ENCODE data around the gene ANTXR1.

The ANTXR1 gene

DNA sequence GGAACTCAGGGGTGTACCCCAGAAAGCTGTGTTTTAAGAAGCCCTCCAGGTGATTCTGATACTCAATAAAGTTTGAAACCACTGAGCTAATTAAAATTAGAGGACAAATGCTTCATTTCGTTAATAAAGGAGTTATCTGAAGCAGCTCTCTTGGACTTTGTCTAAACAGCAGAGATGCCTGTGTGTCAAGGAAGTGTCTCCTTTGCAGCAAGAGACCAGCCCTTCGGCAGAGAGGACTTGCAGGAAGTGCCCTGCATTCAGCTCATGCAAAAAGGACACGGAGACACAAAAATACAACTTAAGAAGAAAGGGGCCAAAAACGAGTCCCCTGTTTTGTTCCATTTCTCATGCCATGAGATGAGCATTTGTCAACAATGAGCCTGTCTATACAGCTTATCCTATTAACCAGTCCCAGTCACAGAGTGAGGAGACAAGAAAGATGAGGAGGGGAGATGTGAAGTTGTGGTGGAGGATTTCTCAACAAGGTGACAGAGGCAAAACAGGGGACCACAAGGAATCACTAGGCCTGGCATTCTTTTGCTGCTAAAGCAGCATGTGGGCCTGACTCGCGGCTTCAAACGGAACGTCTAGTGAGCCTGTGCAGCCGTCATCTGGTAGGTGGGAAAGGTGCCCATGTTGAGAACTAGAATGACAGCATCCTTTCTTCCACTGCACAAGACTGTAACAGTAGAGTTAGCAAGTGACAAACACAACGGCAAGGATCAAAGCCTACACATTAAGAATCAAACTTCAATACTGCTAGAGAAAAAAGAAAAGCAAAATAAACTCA lies 152.3 kb downstream of the ANTXR1 start:
- Histone ChIP-seq H3K27me3 (ENCODE audit: insufficient read depth, low read length, poor library complexity, severe bottlenecking) (no peaks in the 10 kb centered on the region), H3K9me2 (replicated peaks; ENCODE audit: low read depth, low read length) (no peaks in the 10 kb centered on the region), H3F3A (ENCODE audit: low read depth) (no peaks in the 10 kb centered on the region), H3K9me3 (ENCODE audit: insufficient read depth, low read depth, low read length) (no peaks in the 10 kb centered on the region), H3K79me2 (ENCODE audit: insufficient read depth, low read length) (no peaks in the 10 kb centered on the region), H3K9ac (ENCODE audit: low read depth, low read length, poor library complexity, severe bottlenecking) (no peak overlapping the region), H4K20me1 (ENCODE audit: insufficient read depth, low read length, poor library complexity, severe bottlenecking) (no peaks in the 10 kb centered on the region), H3K36me3 (ENCODE audit: insufficient read depth, low read length) (peaks cover 3% of the 10 kb centered on the region; the same call in 1 of the 2 replicates), H3K4me2 (ENCODE audit: low read depth, low read length, poor library complexity, severe bottlenecking) (no peak overlapping the region), H3K4me1 (ENCODE audit: insufficient read depth, low read length, poor library complexity, severe bottlenecking) (peaks cover 7% of the 10 kb centered on the region), H3K4me3 (ENCODE audit: low read length, poor library complexity, severe bottlenecking) (no peak overlapping the region), H2AFZ (ENCODE audit: low read length) (no peak overlapping the region)
- no peak for TF ChIP-seq EZH2phosphoT487 (IDR thresholded peaks at IDR 0.05; ENCODE audit: borderline replicate concordance)
- TF ChIP-seq, protein P1, sequence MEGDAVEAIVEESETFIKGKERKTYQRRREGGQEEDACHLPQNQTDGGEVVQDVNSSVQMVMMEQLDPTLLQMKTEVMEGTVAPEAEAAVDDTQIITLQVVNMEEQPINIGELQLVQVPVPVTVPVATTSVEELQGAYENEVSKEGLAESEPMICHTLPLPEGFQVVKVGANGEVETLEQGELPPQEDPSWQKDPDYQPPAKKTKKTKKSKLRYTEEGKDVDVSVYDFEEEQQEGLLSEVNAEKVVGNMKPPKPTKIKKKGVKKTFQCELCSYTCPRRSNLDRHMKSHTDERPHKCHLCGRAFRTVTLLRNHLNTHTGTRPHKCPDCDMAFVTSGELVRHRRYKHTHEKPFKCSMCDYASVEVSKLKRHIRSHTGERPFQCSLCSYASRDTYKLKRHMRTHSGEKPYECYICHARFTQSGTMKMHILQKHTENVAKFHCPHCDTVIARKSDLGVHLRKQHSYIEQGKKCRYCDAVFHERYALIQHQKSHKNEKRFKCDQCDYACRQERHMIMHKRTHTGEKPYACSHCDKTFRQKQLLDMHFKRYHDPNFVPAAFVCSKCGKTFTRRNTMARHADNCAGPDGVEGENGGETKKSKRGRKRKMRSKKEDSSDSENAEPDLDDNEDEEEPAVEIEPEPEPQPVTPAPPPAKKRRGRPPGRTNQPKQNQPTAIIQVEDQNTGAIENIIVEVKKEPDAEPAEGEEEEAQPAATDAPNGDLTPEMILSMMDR (conservative IDR thresholded peaks at IDR 0.05; ENCODE audit: low read length) = no peak

DNA sequence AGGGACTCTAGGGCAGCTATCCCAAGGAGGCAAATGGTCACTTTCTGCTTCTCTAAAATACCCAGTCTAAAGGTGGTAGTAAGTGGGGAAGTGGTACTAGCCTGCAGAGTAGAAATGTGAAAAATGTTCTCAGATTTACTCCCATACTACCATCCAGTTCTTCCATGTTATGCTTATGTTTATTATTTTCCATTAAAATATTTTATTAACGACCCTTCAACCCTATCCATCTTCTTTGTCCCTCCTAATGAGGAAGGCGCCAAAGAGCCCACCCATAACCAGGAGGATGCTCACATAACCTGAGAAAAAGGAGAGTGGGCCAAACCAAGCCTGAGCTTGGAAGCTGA lies 153.5 kb downstream of the ANTXR1 start:
- Histone ChIP-seq H4K20me1 (ENCODE audit: insufficient read depth, low read length, poor library complexity, severe bottlenecking) (no peaks in the 10 kb centered on the region), H3K4me1 (ENCODE audit: insufficient read depth, low read length, poor library complexity, severe bottlenecking) (peaks cover 7% of the 10 kb centered on the region), H3K79me2 (ENCODE audit: insufficient read depth, low read length) (no peaks in the 10 kb centered on the region), H3K27me3 (ENCODE audit: insufficient read depth, low read length, poor library complexity, severe bottlenecking) (no peaks in the 10 kb centered on the region), H3K9me3 (ENCODE audit: insufficient read depth, low read depth, low read length) (no peaks in the 10 kb centered on the region), H3K36me3 (ENCODE audit: insufficient read depth, low read length) (peaks cover 3% of the 10 kb centered on the region; the same call in 1 of the 2 replicates), H3K4me2 (ENCODE audit: low read depth, low read length, poor library complexity, severe bottlenecking) (no peak overlapping the region), H2AFZ (ENCODE audit: low read length) (no peak overlapping the region), H3K9me2 (replicated peaks; ENCODE audit: low read depth, low read length) (no peaks in the 10 kb centered on the region), H3F3A (ENCODE audit: low read depth) (no peaks in the 10 kb centered on the region), H3K4me3 (ENCODE audit: low read length, poor library complexity, severe bottlenecking) (no peak overlapping the region), H3K9ac (ENCODE audit: low read depth, low read length, poor library complexity, severe bottlenecking) (no peak overlapping the region)
- TF ChIP-seq, protein P1 (conservative IDR thresholded peaks at IDR 0.05; ENCODE audit: low read length) = no peak
- no peak for TF ChIP-seq EZH2phosphoT487 (IDR thresholded peaks at IDR 0.05; ENCODE audit: borderline replicate concordance)

DNA sequence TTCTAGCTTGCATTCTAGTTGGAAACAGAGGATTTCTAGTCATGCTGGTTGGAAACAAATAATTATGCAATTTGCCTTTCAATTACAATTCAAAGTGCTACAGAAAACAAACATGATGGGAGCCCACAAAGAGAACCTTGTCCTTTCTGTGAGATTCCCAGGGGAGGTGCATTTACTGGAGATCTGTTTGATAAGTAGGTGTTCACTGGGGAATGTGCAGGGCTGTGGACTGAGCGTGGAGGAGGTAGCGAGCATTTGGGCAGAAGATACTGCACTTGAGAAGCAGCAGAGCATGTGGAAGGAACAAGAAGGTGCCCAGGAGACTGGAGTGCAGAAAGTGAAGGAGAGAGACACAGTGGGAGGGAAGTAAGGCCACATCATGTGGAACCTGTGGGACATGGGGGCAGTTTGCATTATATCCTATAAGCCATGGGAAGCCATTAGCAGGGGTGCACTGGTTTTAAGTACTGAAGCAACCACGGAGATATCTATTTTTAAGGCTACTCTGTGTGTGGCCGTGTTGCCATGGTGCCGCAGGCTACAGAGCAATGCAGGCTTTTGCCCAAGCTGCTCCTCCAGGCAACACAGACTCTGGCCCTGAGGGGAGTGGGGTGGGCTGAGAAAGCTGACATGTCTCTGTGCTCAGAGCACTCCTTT lies 154.0 kb downstream of the ANTXR1 start:
- no peak overlapping the region for H3K9ac ChIP-seq (ENCODE audit: low read depth, low read length, poor library complexity, severe bottlenecking)

More for the DNA sequence above, 154.0 kb downstream of the ANTXR1 start:
- peaks cover 2% of the 10 kb centered on the region for H3K4me1 ChIP-seq (ENCODE audit: insufficient read depth, low read length, poor library complexity, severe bottlenecking)
- no peaks in the 10 kb centered on the region for H3K9me2 ChIP-seq (replicated peaks; ENCODE audit: low read depth, low read length)
- no peak overlapping the region for H2AFZ ChIP-seq (ENCODE audit: low read length)
- H4K20me1 ChIP-seq (ENCODE audit: insufficient read depth, low read length, poor library complexity, severe bottlenecking) = no peaks in the 10 kb centered on the region
- peaks cover 3% of the 10 kb centered on the region; the same call in 1 of the 2 replicates for H3K36me3 ChIP-seq (ENCODE audit: insufficient read depth, low read length)
- TF ChIP-seq, protein P1 (conservative IDR thresholded peaks at IDR 0.05; ENCODE audit: low read length) = no peak
- no peak for TF ChIP-seq EZH2phosphoT487 (IDR thresholded peaks at IDR 0.05; ENCODE audit: borderline replicate concordance)
- H3F3A ChIP-seq (ENCODE audit: low read depth) = no peaks in the 10 kb centered on the region
- no peak overlapping the region for H3K4me2 ChIP-seq (ENCODE audit: low read depth, low read length, poor library complexity, severe bottlenecking)
- no peaks in the 10 kb centered on the region for H3K79me2 ChIP-seq (ENCODE audit: insufficient read depth, low read length)
- no peak overlapping the region for H3K4me3 ChIP-seq (ENCODE audit: low read length, poor library complexity, severe bottlenecking)
- no peaks in the 10 kb centered on the region for H3K9me3 ChIP-seq (ENCODE audit: insufficient read depth, low read depth, low read length)
- H3K27me3 ChIP-seq (ENCODE audit: insufficient read depth, low read length, poor library complexity, severe bottlenecking) = no peaks in the 10 kb centered on the region
